GM06990 (cell line): ENCODE measurements around the gene BCAT1.

Experiments
- DNase-seq: peaks from one replicate; pipeline ENCODE4 v3.0.0-alpha.2; 2011; ENCODE audit not compliant: insufficient read length; ENCODE audit errors: extremely low read depth
- H3K27me3 ChIP-seq: replicated peaks from 2 replicates; pipeline ENCODE4 v1.6.0; 2011; ENCODE audit warnings: low read length; ENCODE audit not compliant: control insufficient read depth, insufficient read depth
- H3K36me3 ChIP-seq: 2 replicates; pipeline ENCODE4 v1.5.1; 2011; ENCODE audit warnings: low read length; ENCODE audit not compliant: control insufficient read depth, insufficient read depth
- H3K4me3 ChIP-seq: replicated peaks from 2 replicates; pipeline ENCODE4 v1.5.1; 2011; ENCODE audit warnings: low read depth, mild to moderate bottlenecking, control low read depth, low read length
- CTCF ChIP-seq: IDR thresholded peaks from 2 replicates; pipeline ENCODE4 v1.5.1; 2011; ENCODE audit warnings: low read length, control low read depth, mild to moderate bottlenecking, inconsistent platforms; ENCODE audit not compliant: insufficient read depth, poor library complexity, severe bottlenecking

Gene BCAT1

GRCh38 chr12:24795699-24796347 lies 153.1 kb downstream of the BCAT1 start:
- DNase-seq = no peak
- no peak for TF ChIP-seq CTCF
- no peaks in the 10 kb centered on the region for H3K36me3 ChIP-seq
- no peak overlapping the region for H3K4me3 ChIP-seq
- no peaks in the 10 kb centered on the region for H3K27me3 ChIP-seq

DNA sequence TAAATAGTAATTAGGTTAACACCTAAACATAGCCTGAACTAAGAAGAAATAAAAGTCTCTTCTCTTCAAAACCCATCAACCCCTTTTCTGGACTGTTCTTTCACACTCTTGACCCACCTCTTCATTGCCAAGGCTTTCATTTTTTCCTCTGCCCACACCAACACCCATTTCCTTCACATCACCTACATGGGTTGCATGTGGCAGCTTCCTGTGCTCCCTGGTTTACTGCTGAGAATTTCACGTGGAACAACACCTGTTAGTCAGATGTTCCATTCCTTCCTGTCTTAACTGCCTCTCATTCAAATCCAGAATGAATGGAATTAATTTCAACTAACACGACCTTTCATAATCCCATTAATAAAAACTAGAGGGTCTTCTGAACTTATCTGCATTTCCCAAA lies 157.3 kb downstream of the BCAT1 start:
- no peak for DNase-seq
- Histone ChIP-seq H3K27me3 (no peaks in the 10 kb centered on the region), H3K36me3 (no peaks in the 10 kb centered on the region), H3K4me3 (no peak overlapping the region)
- no peak for TF ChIP-seq CTCF

GRCh38 chr12:24788886-24789285 lies 160.0 kb downstream of the BCAT1 start:
- H3K27me3 ChIP-seq = no peaks in the 10 kb centered on the region
- TF ChIP-seq CTCF = no peak
- no peak for DNase-seq
- H3K4me3 ChIP-seq = no peak overlapping the region
- H3K36me3 ChIP-seq = no peaks in the 10 kb centered on the region

- DNase-seq = no peak
- no peaks in the 10 kb centered on the region for H3K36me3 ChIP-seq
- peak; percentile 42 for TF ChIP-seq CTCF
- H3K27me3 ChIP-seq = no peaks in the 10 kb centered on the region
- H3K4me3 ChIP-seq = no peak overlapping the region
These were observed 168.1 kb downstream of the BCAT1 start for GRCh38 chr12:24780697-24781368.

GRCh38 chr12:24778486-24779304 lies 170.2 kb downstream of the BCAT1 start:
- DNase-seq = no peak
- Histone ChIP-seq H3K27me3 (no peaks in the 10 kb centered on the region), H3K36me3 (no peaks in the 10 kb centered on the region), H3K4me3 (no peak overlapping the region)
- TF ChIP-seq CTCF = peak; percentile 41
